Left kidney (tissue), 2 donors: ENCODE results near the gene ARHGAP25. TPM values are rescaled to one million over a fixed set of nuclear protein-coding genes. Genes with fewer than 3 reads are reported as not detected.

Source experiments
- DNase-seq: peaks from one replicate; pipeline ENCODE4 v3.0.0-alpha.2; 2013
- polyA plus RNA-seq: library from polyadenylated mRNA; unstranded; fragments of 120-200 nt; gene quantifications from one replicate; pipeline ENCODE4 v1.2.1, GENCODE V29; 2013; ENCODE audit not compliant: insufficient read length

The ARHGAP25 gene
- polyA plus RNA-seq, 1 donor: 6.8 TPM

DNA sequence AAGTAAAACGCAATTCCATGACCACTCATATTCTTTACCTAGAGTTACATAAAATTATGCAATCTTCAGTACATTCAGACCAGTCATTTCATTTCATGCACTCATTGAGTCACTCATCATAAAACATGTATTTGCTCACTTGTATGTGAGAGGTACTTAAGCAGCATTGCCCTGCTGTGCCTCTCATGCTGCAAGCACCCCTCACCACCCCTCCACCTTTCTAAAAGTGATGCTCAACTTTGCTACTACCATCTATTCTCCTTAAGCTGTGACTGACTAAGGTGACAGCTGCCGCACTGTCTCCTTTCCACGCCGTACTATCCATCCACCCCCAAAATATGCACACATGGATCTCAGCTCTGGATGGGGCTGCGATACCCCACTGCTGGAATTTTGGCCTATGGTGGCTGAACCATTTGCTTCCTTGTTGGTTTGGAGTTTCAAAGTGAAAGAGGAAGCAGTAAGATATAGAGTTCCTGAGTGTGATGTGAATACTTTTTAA, 7.2 kb downstream of the ARHGAP25 start:
- DNase-seq: no peak

DNA sequence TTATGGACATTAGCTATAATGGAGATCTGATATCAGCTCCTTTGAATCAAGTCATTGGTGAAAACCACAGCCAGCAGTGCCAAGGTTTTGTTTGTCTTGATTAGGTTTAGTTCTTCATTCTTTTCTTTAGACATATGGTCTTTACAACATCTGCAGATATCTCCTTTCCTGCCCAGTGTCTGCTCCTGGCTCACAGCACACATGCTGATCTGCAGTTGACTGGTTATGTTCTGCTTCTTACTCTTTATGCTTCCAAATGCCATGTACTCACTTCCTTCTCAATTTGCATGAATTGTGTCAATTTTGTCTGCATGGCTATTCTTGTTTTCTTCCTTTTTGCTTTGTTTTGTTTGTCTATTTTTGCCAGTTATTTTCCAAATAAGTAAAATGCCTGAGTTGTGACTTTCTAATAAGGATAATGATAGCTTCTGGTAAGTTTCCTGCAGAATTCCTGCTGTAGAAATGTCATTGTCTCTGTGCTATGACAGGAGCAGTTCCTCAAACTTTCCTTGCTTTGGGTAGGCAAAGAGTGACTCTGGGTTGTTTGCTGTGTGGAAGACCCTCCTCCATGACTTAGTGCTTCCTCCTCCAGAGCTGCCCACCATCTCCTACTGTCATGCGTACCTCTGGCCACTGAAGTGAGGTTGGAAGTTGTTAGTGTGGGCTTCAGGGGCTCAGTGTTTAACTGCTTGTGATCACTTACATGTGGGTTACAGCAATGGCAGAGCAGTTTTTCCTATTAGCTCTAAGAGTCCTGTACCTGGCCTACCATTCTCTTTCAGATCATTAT, 8.2 kb downstream of the ARHGAP25 start:
- DNase-seq: no peak

DNA sequence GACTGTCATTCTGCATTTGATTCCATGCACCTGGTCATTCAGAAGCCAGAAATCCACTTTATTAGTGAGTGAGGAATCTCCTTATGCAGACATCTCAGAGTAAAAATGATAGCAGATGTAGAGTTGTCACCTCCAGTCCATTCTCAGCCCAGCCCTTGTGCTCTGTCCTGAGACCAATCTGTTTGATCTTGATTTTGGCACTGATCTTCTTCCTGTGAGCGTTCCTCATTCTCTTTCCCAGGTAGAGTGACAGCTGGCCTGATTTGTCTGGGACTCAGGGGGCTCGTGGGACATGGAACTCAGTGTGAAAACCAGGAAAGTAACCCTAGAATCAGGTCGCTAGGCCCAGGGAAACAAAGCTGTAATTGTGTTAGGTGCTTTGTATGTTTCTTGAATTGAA, 8.9 kb downstream of the ARHGAP25 start:
- no peak for DNase-seq

GRCh38 chr2:68744366-68744912, 9.8 kb downstream of the ARHGAP25 start:
- DNase-seq: no peak

GRCh38 chr2:68745006-68745405, 10.4 kb downstream of the ARHGAP25 start:
- DNase-seq: no peak

- no peak for DNase-seq
These were observed 11.8 kb downstream of the ARHGAP25 start for GRCh38 chr2:68746408-68746807.

GRCh38 chr2:68747413-68747812, 12.8 kb downstream of the ARHGAP25 start:
- DNase-seq: no peak

- DNase-seq: no peak
These were observed 13.3 kb downstream of the ARHGAP25 start for GRCh38 chr2:68747900-68748299.

- DNase-seq: no peak
These were observed 14.0 kb downstream of the ARHGAP25 start for GRCh38 chr2:68748568-68748967.

DNA sequence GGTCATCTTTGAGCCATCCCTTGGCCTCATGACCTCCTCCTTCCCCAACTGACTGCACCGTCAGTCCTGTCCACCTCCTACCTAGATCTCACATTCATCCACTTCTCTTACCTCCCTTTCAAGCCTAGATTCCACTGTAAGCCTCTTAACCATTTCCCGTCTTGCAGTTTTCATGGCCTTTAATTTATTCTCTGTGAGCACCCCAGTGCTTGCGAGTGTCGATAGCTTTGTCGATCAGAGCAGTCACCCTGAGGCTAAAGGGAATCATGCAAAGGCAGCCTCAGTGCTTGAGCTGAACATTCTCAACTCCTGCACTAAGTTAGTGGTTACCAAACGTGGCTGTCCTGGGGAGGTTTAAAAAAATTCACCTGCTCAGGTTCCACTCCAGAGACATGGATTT, 14.7 kb downstream of the ARHGAP25 start:
- DNase-seq: no peak

- DNase-seq: no peak
These were observed 16.2 kb downstream of the ARHGAP25 start for GRCh38 chr2:68750592-68751396.

DNA sequence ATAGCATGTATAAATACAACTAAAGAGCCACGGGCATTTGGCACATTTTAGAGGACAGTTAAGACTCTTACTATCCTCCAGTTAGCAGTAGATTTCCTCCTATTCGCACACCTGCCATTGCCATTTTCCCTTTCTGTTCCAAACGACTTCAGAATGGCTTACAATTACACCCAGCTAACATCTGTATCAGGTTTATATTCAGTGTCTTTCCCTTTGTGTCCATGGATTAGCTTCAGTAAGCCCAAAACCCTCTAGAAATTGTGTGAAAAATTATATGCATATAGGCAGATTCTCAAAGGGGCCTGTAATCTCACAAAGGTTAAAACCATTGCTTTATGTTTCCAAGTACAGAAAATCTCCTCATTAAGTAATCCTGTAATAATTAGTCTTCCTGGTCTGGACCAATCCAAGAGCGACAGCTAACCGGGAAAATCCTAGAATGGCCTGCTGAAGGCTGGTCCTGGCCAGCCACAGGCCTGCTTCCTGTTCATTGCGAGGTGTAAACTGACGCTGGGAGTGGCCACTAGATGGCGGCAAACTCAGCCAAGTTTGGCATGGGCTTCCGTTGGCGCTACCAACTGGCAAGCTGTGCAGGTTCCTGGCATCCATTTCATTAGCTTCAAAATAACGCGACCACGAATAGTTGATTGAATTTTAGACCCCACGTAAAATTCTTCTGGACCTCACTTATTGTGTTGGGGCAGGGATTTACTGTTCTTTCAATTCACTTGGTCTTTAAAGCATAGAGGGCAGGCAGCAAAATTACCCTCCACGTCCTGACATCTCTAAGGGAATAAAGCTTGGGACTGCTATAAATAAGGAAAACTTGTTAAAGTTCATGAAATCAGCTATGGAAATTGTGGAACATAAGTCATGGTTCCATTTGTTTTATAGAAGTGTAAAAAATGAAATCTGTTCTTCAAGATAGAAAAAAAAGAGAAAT, 17.1 kb downstream of the ARHGAP25 start:
- DNase-seq: peak; percentile 89

GRCh38 chr2:68753318-68753717, 18.7 kb downstream of the ARHGAP25 start:
- DNase-seq: no peak

DNA sequence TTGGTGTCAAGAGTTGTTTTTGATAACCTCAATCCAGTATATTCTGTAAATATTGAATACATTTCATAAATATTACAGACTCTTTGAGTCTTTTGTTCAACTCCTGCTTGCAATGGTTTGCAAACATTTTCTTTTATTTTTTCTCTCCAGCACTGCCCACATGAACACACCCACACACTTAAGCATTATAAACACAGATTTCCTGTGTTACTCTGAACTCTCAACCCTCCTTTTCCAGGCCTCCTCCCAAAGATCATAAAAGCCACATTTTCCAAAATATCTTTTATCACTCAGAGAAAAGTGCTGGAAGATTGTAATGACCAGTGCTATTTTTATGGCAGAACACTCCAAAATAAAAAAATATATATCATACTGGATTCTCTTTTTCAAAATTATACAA, 20.5 kb downstream of the ARHGAP25 start:
- DNase-seq: no peak

DNA sequence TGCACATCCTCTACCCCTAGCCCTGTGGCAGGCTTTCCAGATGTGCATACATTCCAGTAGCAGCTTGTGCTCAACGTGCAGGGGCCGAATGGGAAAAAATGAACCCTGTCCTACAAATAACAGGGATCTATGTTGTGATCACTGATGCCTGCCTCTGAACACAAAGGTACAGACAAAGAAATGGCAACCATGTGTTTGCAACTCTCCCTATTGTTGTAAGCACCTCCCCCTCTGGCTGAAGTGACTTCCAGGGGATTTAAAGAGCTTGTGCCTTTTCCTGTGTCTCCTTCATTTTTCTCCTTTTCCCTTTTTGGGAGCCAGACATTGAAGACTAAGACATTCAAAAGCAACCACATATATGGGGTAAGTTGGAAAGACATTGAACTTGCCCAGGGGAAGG, 21.6 kb downstream of the ARHGAP25 start:
- no peak for DNase-seq

DNA sequence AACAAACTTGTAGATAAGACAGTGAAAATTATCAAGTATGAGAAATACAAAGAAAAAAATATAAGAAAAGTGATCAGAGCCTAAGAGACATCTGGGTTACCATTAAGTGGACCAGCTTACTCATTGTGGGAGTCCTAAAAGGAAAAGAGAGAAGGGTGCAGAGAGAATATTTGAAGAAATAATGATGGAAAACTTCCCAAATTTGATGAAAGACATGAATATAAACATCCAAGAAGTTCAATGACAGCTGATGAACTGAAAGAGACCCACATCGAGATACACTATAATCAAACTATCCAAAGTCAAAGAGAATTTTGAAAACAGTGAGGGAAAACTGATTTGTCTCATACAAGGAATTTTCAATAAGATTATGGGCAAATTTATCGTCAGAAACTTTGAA, 22.5 kb downstream of the ARHGAP25 start:
- DNase-seq: no peak

- DNase-seq: no peak
These were observed 27.5 kb downstream of the ARHGAP25 start for GRCh38 chr2:68762100-68762499.

- no peak for DNase-seq
These were observed 28.1 kb downstream of the ARHGAP25 start for GRCh38 chr2:68762665-68763064.

- no peak for DNase-seq
These were observed 29.6 kb downstream of the ARHGAP25 start for GRCh38 chr2:68764041-68764805.

DNA sequence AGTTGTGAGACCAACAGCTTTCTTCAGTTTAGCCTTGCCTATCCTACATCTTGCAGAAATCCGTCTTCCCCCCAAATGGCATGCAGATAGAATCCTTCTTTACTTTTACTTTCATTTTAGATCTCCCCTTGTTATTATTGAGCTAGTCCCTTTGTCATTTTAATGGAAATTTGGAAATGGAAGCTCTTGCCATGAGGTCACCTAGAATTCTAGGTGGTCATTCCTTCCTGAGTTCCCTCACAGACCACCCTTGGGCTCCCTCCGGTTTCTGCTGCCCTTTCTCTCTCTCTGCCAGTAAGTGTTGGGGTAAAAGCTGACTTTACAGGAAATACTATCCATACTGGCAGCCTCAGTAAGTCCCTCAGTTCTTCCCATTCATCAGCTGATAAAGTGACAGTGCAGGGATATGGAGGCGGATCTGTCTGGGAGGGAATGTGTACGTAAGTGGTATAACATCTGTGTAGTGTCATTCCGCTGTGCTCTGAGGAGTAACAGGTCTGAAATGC, 30.2 kb downstream of the ARHGAP25 start:
- no peak for DNase-seq
